HG02970 (cell line): ENCODE data around the gene JPH2.

Experiments used
- ATAC-seq: cut with Tn5 transposase; IDR thresholded peaks from one replicate; pipeline ENCODE4 v1.9.1; 2021; ENCODE audit warnings: mild to moderate bottlenecking, moderate library complexity, moderate number of reproducible peaks; ENCODE audit not compliant: unreplicated experiment, low FRiP score

The JPH2 gene

GRCh38 chr20:44083220-44083933 is 103.6 kb downstream of the JPH2 start:
- no peak for ATAC-seq

DNA sequence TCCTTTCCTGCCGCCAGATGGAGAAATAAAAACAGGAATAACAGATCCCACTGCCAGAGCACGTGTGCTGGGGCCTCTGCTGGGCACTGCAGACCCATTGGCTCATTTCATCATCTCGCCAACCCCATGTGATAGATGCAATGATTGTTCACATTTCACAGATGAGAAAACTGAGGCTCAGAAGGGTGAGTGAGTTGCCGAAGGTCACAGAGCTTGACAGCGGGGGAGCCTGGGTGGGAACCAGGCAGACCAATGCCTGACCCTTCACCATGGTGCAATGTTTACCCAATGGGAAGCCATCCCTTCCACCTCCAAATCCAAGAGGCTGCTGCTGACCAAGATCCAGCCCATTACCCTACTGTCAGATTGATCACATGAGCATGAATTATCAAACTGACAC is 105.1 kb downstream of the JPH2 start:
- ATAC-seq: no peak

- ATAC-seq: no peak
Observed at GRCh38 chr20:44081476-44081875, 105.5 kb downstream of the JPH2 start.

DNA sequence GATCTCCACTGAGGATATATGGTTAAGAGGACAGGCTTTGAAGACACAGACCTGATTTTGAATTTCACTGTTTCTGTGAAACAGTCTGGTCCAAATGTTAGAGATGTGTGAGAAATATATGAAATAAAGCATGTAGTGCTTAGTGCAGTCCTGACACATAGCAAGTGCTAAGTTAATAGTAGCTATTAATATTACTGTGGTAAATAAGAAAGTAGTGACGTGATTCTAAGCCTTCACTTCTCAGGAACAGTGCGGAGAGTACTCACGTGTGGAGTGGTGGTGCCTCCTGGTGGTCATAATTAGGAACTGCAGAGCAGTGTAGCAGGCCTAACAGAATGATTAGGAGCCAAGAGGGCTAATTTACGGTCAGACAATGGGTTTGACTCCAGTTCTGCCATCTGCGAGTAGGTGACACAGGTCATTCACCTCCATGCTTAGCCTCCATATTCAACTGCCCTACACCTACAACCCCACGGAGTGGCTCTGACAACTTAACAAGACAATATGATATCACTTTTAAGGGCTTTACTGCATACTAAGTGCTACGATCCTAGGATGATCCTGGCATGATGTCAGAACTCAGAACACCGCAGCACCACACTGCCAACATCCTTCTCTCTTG is 106.2 kb downstream of the JPH2 start:
- no peak for ATAC-seq

- no peak for ATAC-seq
Observed at GRCh38 chr20:44080064-44080463, 106.9 kb downstream of the JPH2 start.

GRCh38 chr20:44079291-44079690 is 107.7 kb downstream of the JPH2 start:
- no peak for ATAC-seq

DNA sequence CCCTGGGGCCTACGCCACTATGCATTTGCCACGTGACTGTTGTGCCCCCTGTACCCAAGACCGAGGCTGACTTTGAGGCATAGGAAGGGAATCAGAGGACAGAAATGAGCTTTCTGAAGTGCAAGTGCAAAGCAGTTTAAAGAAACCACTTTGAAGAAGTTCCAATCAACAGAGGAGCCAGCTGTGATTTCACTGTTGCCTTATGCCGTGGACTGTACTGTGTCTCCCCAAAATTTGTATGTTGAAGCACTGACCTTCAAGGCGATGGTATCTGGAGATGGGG is 111.1 kb downstream of the JPH2 start:
- ATAC-seq: no peak

- ATAC-seq: no peak
Observed at GRCh38 chr20:44075191-44075949, 111.6 kb downstream of the JPH2 start.

GRCh38 chr20:44074252-44075151 is 112.5 kb downstream of the JPH2 start:
- ATAC-seq: no peak

- no peak for ATAC-seq
Observed at GRCh38 chr20:44073675-44074071, 113.3 kb downstream of the JPH2 start.

- no peak for ATAC-seq
Observed at GRCh38 chr20:44073011-44073674, 113.8 kb downstream of the JPH2 start.

- no peak for ATAC-seq
Observed at GRCh38 chr20:44072384-44072783, 114.6 kb downstream of the JPH2 start.

DNA sequence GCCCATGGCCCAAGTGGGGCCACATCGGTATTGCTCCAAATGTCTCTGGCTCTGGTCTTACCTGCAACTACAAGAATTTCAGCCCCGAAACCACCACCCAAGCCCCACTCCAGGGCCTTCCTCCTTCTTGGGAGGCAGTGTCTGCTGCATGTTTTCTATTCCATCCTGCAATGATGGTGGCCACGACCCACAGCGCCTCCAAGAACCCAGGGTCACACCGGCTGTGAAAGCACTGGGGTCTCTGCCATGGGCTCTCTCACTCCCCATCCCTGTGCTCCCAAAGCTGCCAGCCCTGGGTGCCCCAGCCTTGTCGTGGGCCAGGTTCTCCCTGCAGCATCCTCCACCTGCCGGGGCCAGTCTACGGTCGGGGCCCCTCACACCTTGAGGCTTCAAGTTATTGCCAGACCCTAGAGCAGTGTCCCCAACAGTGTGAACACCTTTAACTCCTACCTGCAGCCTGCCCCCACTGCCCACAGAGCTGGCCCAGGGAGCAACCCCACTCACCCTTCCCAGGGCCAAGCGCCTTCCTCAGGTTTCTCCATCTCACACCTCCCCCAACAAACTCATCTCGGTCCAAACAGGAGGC is 115.4 kb downstream of the JPH2 start:
- ATAC-seq: no peak

DNA sequence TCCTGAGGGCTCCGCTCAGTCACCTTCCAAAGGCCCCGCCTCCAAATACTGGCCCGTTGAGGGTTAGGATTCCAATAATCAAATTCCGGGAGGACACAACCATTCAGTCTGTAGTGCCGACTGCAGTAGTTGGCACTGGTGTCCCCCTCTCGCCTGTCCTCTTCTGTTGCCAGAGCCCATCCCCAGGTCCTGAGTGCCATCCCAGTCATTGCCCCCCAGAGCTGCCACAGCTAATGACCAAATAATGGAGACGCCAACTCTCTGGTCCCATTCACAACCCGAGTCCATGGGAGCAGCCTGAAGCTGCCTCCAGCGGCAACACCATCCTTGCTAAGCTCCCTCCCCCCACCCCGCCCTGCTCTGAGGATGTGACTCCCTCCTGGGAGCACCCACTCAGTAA is 115.9 kb downstream of the JPH2 start:
- no peak for ATAC-seq

- no peak for ATAC-seq
Observed at GRCh38 chr20:44070139-44070900, 116.7 kb downstream of the JPH2 start.

DNA sequence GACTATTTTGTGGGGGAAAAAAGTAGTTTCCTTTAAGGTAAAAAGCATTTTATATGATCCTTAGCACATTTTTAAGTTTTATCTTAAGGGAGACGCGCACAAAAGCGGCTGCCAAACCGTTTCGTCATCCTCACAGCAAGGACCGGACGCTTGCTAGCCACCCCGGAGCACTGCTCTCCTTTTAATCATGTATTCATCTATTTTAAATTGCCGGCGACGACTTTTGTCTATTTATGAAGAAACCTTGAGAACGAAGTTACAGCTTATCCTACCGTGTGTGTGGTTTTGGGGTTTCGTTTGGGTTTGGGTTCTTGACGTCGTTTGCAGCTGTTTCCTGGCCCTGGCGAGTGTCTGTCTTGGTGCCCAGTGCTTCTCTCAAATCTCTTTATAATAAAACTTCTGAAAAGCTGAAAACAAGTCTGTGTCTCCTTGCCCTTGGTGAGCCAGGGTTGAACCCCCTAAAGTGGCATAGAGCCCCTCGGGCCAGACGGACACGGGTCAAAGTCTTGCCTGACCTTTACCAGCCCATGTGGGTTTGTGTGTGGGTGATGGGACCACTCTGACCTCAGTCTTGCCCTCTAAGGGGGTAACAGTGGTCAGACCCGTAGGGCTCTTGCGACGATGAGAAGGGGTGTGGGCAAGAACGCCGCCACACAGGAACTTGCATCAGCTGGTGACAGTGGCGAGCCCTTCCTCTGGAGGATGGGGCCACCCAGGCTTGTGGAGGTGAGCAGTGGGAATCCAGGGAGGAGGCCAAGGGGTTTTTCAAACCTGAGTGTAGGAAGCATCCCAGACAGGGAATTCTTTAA is 117.6 kb downstream of the JPH2 start:
- ATAC-seq: peak; percentile 45

DNA sequence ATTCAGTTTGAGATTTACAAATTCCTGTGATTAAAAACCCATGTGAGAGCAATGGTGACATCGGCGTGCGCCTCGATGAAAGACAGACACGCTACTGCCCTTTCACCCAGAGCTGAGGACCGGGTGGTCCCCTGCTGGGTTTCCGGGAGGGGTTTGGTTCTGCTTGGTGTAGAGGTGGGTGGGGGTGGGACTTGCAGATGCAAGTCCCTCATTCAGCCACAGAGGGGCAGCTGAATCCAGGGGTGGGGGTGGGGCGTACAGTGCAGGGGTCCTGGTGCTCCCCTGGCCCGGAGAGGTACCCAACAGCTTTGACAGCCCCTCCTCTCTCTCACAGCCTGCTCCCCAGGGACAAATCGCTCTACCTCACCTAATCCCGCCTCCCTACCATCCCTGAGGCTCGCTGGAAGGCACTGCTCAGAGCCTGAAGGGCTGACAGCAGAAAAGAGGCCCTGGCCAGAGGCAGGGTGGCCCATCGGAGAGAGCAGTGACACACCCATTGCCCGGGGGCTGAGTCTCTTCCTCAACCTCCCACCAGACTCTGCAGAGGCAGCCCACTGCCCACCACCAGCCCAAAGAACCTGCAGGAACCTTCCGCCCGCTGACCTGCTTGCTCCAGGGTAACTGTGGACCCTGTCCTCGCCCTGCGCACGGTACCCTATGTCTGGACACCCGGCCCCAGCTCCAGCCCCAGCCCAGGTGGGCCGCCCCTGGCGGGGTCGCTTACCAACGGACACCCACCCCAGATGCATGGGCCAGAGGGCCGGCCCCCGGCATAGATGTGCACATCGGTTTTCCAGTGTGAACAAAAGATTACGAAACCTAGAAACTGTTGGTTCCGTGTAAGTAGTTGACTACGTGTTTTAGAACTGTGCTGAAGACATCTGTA is 118.4 kb downstream of the JPH2 start:
- no peak for ATAC-seq
